Trophoblast cell (in vitro differentiated cells and primary cell): ENCODE measurements around the gene NR5A1.

Experiments
- DNase-seq, 2 donors: peaks; one replicate each; pipeline ENCODE4 v3.0.0-alpha.2; 2016
- H2AFZ ChIP-seq: 2 replicates; pipeline ENCODE4 v1.6.1; 2013; ENCODE audit warnings: low read length, moderate library complexity, mild to moderate bottlenecking; ENCODE audit not compliant: insufficient read depth, poor library complexity
- H2AK5ac ChIP-seq: 2 replicates; pipeline ENCODE4 v1.6.1; 2013; ENCODE audit warnings: mild to moderate bottlenecking, low read length
- H2BK120ac ChIP-seq: 2 replicates; pipeline ENCODE4 v1.6.1; 2013; ENCODE audit warnings: low read length, mild to moderate bottlenecking, moderate library complexity; ENCODE audit not compliant: insufficient read depth, poor library complexity
- H2BK12ac ChIP-seq: 2 replicates; pipeline ENCODE4 v1.6.1; 2013; ENCODE audit warnings: mild to moderate bottlenecking, low read length, moderate library complexity
- H2BK5ac ChIP-seq: 2 replicates; pipeline ENCODE4 v1.6.1; 2013; ENCODE audit warnings: low read length, low read depth, moderate library complexity, mild to moderate bottlenecking; ENCODE audit not compliant: poor library complexity
- H3K14ac ChIP-seq: 2 replicates; pipeline ENCODE4 v1.6.1; 2013; ENCODE audit warnings: mild to moderate bottlenecking, low read length
- H3K18ac ChIP-seq: 2 replicates; pipeline ENCODE4 v1.6.1; 2013; ENCODE audit warnings: mild to moderate bottlenecking, low read length
- H3K23ac ChIP-seq: 2 replicates; pipeline ENCODE4 v1.6.1; 2013; ENCODE audit warnings: low read length
- H3K27ac ChIP-seq: 2 replicates; pipeline ENCODE4 v1.5.1; 2013; ENCODE audit warnings: low read depth, mild to moderate bottlenecking, inconsistent platforms, low read length, moderate library complexity
- H3K27me3 ChIP-seq: 2 replicates; pipeline ENCODE4 v1.6.1; 2013; ENCODE audit warnings: inconsistent platforms, mild to moderate bottlenecking, low read length, moderate library complexity; ENCODE audit not compliant: insufficient read depth
- H3K36me3 ChIP-seq, 2 experiments: 1 replicate in 1 of 2; 2 replicates in 1 of 2; pipeline ENCODE4 v1.6.1; 2013; ENCODE audit warnings: low read length in 2 of 2, mild to moderate bottlenecking in 2 of 2, moderate library complexity in 1 of 2; ENCODE audit not compliant: insufficient read depth in 2 of 2, control insufficient read depth in 1 of 2
- H3K4ac ChIP-seq: 2 replicates; pipeline ENCODE4 v1.6.1; 2013; ENCODE audit warnings: low read depth, mild to moderate bottlenecking, low read length, moderate library complexity
- H3K4me1 ChIP-seq, 2 experiments: 1 replicate in 1 of 2; 2 replicates in 1 of 2; pipeline ENCODE4 v1.6.1; 2013; ENCODE audit warnings: low read length in 2 of 2, mild to moderate bottlenecking in 2 of 2, moderate library complexity in 1 of 2; ENCODE audit not compliant: insufficient read depth in 2 of 2, control insufficient read depth in 1 of 2
- H3K4me2 ChIP-seq: 2 replicates; pipeline ENCODE4 v1.6.1; 2013; ENCODE audit warnings: inconsistent platforms, mild to moderate bottlenecking, low read length, moderate library complexity
- H3K4me3 ChIP-seq: 2 replicates; pipeline ENCODE4 v1.5.1; 2013; ENCODE audit warnings: mild to moderate bottlenecking, low read depth, low read length, inconsistent platforms
- H3K79me1 ChIP-seq: one replicate; pipeline ENCODE4 v1.6.1; 2013; ENCODE audit warnings: low read length
- H3K79me2 ChIP-seq: 2 replicates; pipeline ENCODE4 v1.6.1; 2013; ENCODE audit warnings: low read length, mild to moderate bottlenecking; ENCODE audit not compliant: control insufficient read depth, insufficient read depth, poor library complexity
- H3K9ac ChIP-seq: 2 replicates; pipeline ENCODE4 v1.6.1; 2013; ENCODE audit warnings: mild to moderate bottlenecking, low read length
- H3K9me3 ChIP-seq: 2 replicates; pipeline ENCODE4 v1.6.1; 2013; ENCODE audit warnings: low read depth, mild to moderate bottlenecking, control low read depth, inconsistent platforms, low read length; ENCODE audit not compliant: insufficient read depth
- H4K12ac ChIP-seq: 2 replicates; pipeline ENCODE4 v1.6.1; 2013; ENCODE audit warnings: low read depth, mild to moderate bottlenecking, low read length, moderate library complexity
- H4K8ac ChIP-seq: 2 replicates; pipeline ENCODE4 v1.6.1; 2013; ENCODE audit warnings: low read depth, mild to moderate bottlenecking, low read length, moderate library complexity
- H4K91ac ChIP-seq: one replicate; pipeline ENCODE4 v1.6.1; 2013; ENCODE audit warnings: low read depth, mild to moderate bottlenecking, low read length, moderate library complexity
- WGBS: extraction: QIAGEN DNeasy Blood & Tissue Kit; methylation state at CpG from one replicate; pipeline ENCODE4 v1.1.7; 2013; ENCODE audit warnings: missing lambda C conversion rate; ENCODE audit not compliant: insufficient read length, insufficient coverage; ENCODE audit errors: extremely low coverage; 5-methylcytosine and 5-hydroxymethylcytosine counted together

NR5A1 gene

GRCh38 chr9:124473310-124473709, 33.9 kb downstream of the NR5A1 start:
- Histone ChIP-seq H3K18ac (no peak overlapping the region), H3K36me3 (no peaks in the 10 kb centered on the region), H3K23ac (no peak overlapping the region), H3K4ac (no peak overlapping the region), H2BK120ac (no peak overlapping the region), H2AFZ (no peak overlapping the region), H3K79me2 (no peaks in the 10 kb centered on the region), H3K4me2 (no peak overlapping the region), H4K8ac (no peak overlapping the region), H2BK12ac (no peak overlapping the region), H3K4me1 (peaks cover 7 to 8% of the 10 kb centered on the region in 2 experiments), H3K9ac (no peak overlapping the region), H4K91ac (no peak overlapping the region), H3K27me3 (peaks cover 4% of the 10 kb centered on the region), H2BK5ac (no peak overlapping the region), H3K79me1 (no peaks in the 10 kb centered on the region), H4K12ac (no peak overlapping the region), H3K9me3 (no peaks in the 10 kb centered on the region), H3K27ac (no peak overlapping the region), H3K14ac (no peak overlapping the region), H3K4me3 (no peak overlapping the region), H2AK5ac (no peak overlapping the region)
- DNase-seq = no peak
- WGBS = no CpG with 5 or more reads among the region's 10 CpGs

- Histone ChIP-seq H2AFZ (no peak overlapping the region), H2BK12ac (no peak overlapping the region), H4K12ac (no peak overlapping the region), H3K14ac (no peak overlapping the region), H3K4ac (no peak overlapping the region), H3K79me2 (no peaks in the 10 kb centered on the region), H3K9ac (no peak overlapping the region), H3K18ac (no peak overlapping the region), H3K4me1 (peaks cover 3 to 4% of the 10 kb centered on the region in 2 experiments), H3K36me3 (no peaks in the 10 kb centered on the region), H3K23ac (no peak overlapping the region), H4K91ac (no peak overlapping the region), H3K79me1 (no peaks in the 10 kb centered on the region), H3K27ac (no peak overlapping the region), H2BK5ac (no peak overlapping the region), H2AK5ac (no peak overlapping the region), H2BK120ac (no peak overlapping the region), H3K9me3 (no peaks in the 10 kb centered on the region), H3K4me2 (no peak overlapping the region), H3K4me3 (peak overlapping the region; percentile 31), H3K27me3 (peaks cover 4% of the 10 kb centered on the region), H4K8ac (no peak overlapping the region)
- WGBS = no CpG with 5 or more reads among the region's 7 CpGs
- no peak for DNase-seq
Observed at GRCh38 chr9:124472770-124473169, 34.4 kb downstream of the NR5A1 start.

GRCh38 chr9:124471761-124472160, 35.4 kb downstream of the NR5A1 start:
- DNase-seq = no peak
- no peak overlapping the region for H2AFZ ChIP-seq
- no peak overlapping the region for H3K4ac ChIP-seq
- H3K27me3 ChIP-seq = no peaks in the 10 kb centered on the region
- H3K9ac ChIP-seq = no peak overlapping the region
- H3K14ac ChIP-seq = no peak overlapping the region
- H4K12ac ChIP-seq = peak overlapping the region; percentile 2
- H2BK120ac ChIP-seq = no peak overlapping the region
- H3K9me3 ChIP-seq = peaks cover 2% of the 10 kb centered on the region
- no peak overlapping the region for H2AK5ac ChIP-seq
- no peak overlapping the region for H3K27ac ChIP-seq
- no peaks in the 10 kb centered on the region for H3K4me1 ChIP-seq
- H3K4me2 ChIP-seq = no peak overlapping the region
- no peak overlapping the region for H3K23ac ChIP-seq
- no peak overlapping the region for H2BK12ac ChIP-seq
- no peak overlapping the region for H4K91ac ChIP-seq
- H3K79me1 ChIP-seq = no peaks in the 10 kb centered on the region
- H3K4me3 ChIP-seq = no peak overlapping the region
- no CpG with 5 or more reads among the region's 9 CpGs for WGBS
- no peak overlapping the region for H4K8ac ChIP-seq
- H3K36me3 ChIP-seq = no peaks in the 10 kb centered on the region
- H3K79me2 ChIP-seq = no peaks in the 10 kb centered on the region
- H3K18ac ChIP-seq = no peak overlapping the region
- H2BK5ac ChIP-seq = no peak overlapping the region

GRCh38 chr9:124470726-124471125, 36.5 kb downstream of the NR5A1 start:
- Histone ChIP-seq H3K9ac (no peak overlapping the region), H3K18ac (no peak overlapping the region), H3K79me2 (no peaks in the 10 kb centered on the region), H3K27ac (no peak overlapping the region), H2BK120ac (no peak overlapping the region), H3K4me1 (no peaks in the 10 kb centered on the region), H4K8ac (no peak overlapping the region), H2AFZ (no peak overlapping the region), H3K9me3 (peaks cover 2% of the 10 kb centered on the region), H3K23ac (no peak overlapping the region), H2AK5ac (no peak overlapping the region), H3K14ac (no peak overlapping the region), H3K27me3 (no peaks in the 10 kb centered on the region), H3K36me3 (no peaks in the 10 kb centered on the region), H2BK5ac (no peak overlapping the region), H3K4ac (no peak overlapping the region), H2BK12ac (no peak overlapping the region), H4K91ac (no peak overlapping the region), H3K4me2 (no peak overlapping the region), H3K4me3 (no peak overlapping the region), H3K79me1 (no peaks in the 10 kb centered on the region), H4K12ac (no peak overlapping the region)
- DNase-seq = no peak
- WGBS = no CpG with 5 or more reads among the region's 7 CpGs
